ENCODE measurements around the gene RPL36.

RPL36 gene

GRCh38 chr19:5695649-5696195, 5.6 kb downstream of the RPL36 start:
- H3F3A ChIP-seq (ENCODE audit: low read depth) = no peaks in the 10 kb centered on the region
- no peak overlapping the region for H2AFZ ChIP-seq (ENCODE audit: low read length)
- H3K27me3 ChIP-seq (ENCODE audit: insufficient read depth, low read length, poor library complexity, severe bottlenecking) = peaks cover 2% of the 10 kb centered on the region
- H3K79me2 ChIP-seq (ENCODE audit: insufficient read depth, low read length) = peaks cover 56% of the 10 kb centered on the region
- H3K9ac ChIP-seq (ENCODE audit: low read depth, low read length, poor library complexity, severe bottlenecking) = no peak overlapping the region
- no peak overlapping the region for H3K4me2 ChIP-seq (ENCODE audit: low read depth, low read length, poor library complexity, severe bottlenecking)
- no peaks in the 10 kb centered on the region for H3K9me2 ChIP-seq (replicated peaks; ENCODE audit: low read depth, low read length)
- H4K20me1 ChIP-seq (ENCODE audit: insufficient read depth, low read length, poor library complexity, severe bottlenecking) = peaks cover 57% of the 10 kb centered on the region
- TF ChIP-seq CTCF (conservative IDR thresholded peaks at IDR 0.05; ENCODE audit: low read length) (no peak), EZH2phosphoT487 (IDR thresholded peaks at IDR 0.05; ENCODE audit: borderline replicate concordance) (no peak)
- no peak overlapping the region for H3K4me3 ChIP-seq (ENCODE audit: low read length, poor library complexity, severe bottlenecking)
- no peaks in the 10 kb centered on the region for H3K9me3 ChIP-seq (ENCODE audit: insufficient read depth, low read depth, low read length)
- H3K36me3 ChIP-seq (ENCODE audit: insufficient read depth, low read length) = peaks cover 81% of the 10 kb centered on the region; the same call in 1 of the 2 replicates
- peaks cover 8% of the 10 kb centered on the region for H3K4me1 ChIP-seq (ENCODE audit: insufficient read depth, low read length, poor library complexity, severe bottlenecking)

GRCh38 chr19:5696196-5697021, 6.3 kb downstream of the RPL36 start:
- Histone ChIP-seq H2AFZ (ENCODE audit: low read length) (no peak overlapping the region), H3F3A (ENCODE audit: low read depth) (no peaks in the 10 kb centered on the region), H3K9me3 (ENCODE audit: insufficient read depth, low read depth, low read length) (no peaks in the 10 kb centered on the region), H3K36me3 (ENCODE audit: insufficient read depth, low read length) (peaks cover 79% of the 10 kb centered on the region; the same call in 1 of the 2 replicates), H3K4me2 (ENCODE audit: low read depth, low read length, poor library complexity, severe bottlenecking) (no peak overlapping the region), H3K4me1 (ENCODE audit: insufficient read depth, low read length, poor library complexity, severe bottlenecking) (peaks cover 8% of the 10 kb centered on the region), H4K20me1 (ENCODE audit: insufficient read depth, low read length, poor library complexity, severe bottlenecking) (peaks cover 50% of the 10 kb centered on the region), H3K9me2 (replicated peaks; ENCODE audit: low read depth, low read length) (no peaks in the 10 kb centered on the region), H3K27me3 (ENCODE audit: insufficient read depth, low read length, poor library complexity, severe bottlenecking) (no peaks in the 10 kb centered on the region), H3K4me3 (ENCODE audit: low read length, poor library complexity, severe bottlenecking) (no peak overlapping the region), H3K79me2 (ENCODE audit: insufficient read depth, low read length) (peaks cover 50% of the 10 kb centered on the region), H3K9ac (ENCODE audit: low read depth, low read length, poor library complexity, severe bottlenecking) (no peak overlapping the region)
- no peak for TF ChIP-seq EZH2phosphoT487 (IDR thresholded peaks at IDR 0.05; ENCODE audit: borderline replicate concordance)
- TF ChIP-seq CTCF (conservative IDR thresholded peaks at IDR 0.05; ENCODE audit: low read length) = no peak

- Histone ChIP-seq H3K79me2 (ENCODE audit: insufficient read depth, low read length) (peaks cover 41% of the 10 kb centered on the region), H3K9me3 (ENCODE audit: insufficient read depth, low read depth, low read length) (no peaks in the 10 kb centered on the region), H3K36me3 (ENCODE audit: insufficient read depth, low read length) (peaks cover 71% of the 10 kb centered on the region; the same call in 1 of the 2 replicates), H3K9ac (ENCODE audit: low read depth, low read length, poor library complexity, severe bottlenecking) (no peak overlapping the region), H3K4me2 (ENCODE audit: low read depth, low read length, poor library complexity, severe bottlenecking) (no peak overlapping the region), H3K27me3 (ENCODE audit: insufficient read depth, low read length, poor library complexity, severe bottlenecking) (no peaks in the 10 kb centered on the region), H3K9me2 (replicated peaks; ENCODE audit: low read depth, low read length) (no peaks in the 10 kb centered on the region), H4K20me1 (ENCODE audit: insufficient read depth, low read length, poor library complexity, severe bottlenecking) (peaks cover 42% of the 10 kb centered on the region), H3K4me1 (ENCODE audit: insufficient read depth, low read length, poor library complexity, severe bottlenecking) (peaks cover 4% of the 10 kb centered on the region), H3F3A (ENCODE audit: low read depth) (no peaks in the 10 kb centered on the region), H3K4me3 (ENCODE audit: low read length, poor library complexity, severe bottlenecking) (no peak overlapping the region), H2AFZ (ENCODE audit: low read length) (no peak overlapping the region)
- TF ChIP-seq EZH2phosphoT487 (IDR thresholded peaks at IDR 0.05; ENCODE audit: borderline replicate concordance) = no peak
- no peak for TF ChIP-seq CTCF (conservative IDR thresholded peaks at IDR 0.05; ENCODE audit: low read length)
These were observed 7.2 kb downstream of the RPL36 start for GRCh38 chr19:5697022-5697889.

Data from Loucy (cell line).